HCT116 (cell line): Measurements from ENCODE around the gene CRY1.

Source experiments
- CTCF ChIP-seq, 3 experiments: fragments of 200-600 bp in 1 of 3; sonication (generic) in 1 of 3; IDR thresholded peaks in 2 of 3; conservative IDR thresholded peaks in 1 of 3; 2 replicates each; pipeline ENCODE4 v1.5.1; 2012 to 2017; ENCODE audit warnings: low read depth in 2 of 3, low read length in 2 of 3, antibody characterized with exemption in 1 of 3, borderline replicate concordance in 1 of 3, control low read depth in 1 of 3, mild to moderate bottlenecking in 1 of 3, mixed read lengths in 1 of 3, mixed run types in 1 of 3, moderate library complexity in 1 of 3; ENCODE audit not compliant: insufficient read depth in 1 of 3
- EZH2 ChIP-seq: fragments of 200-600 bp; sonication (generic); IDR thresholded peaks from 2 replicates; pipeline ENCODE4 v1.6.1; 2017; ENCODE audit warnings: antibody characterized with exemption, mixed run types
- POLR2AphosphoS5 ChIP-seq: IDR thresholded peaks from 2 replicates; pipeline ENCODE4 v1.6.1; 2011; ENCODE audit warnings: mild to moderate bottlenecking, low read depth, low read length, moderate library complexity
- REST ChIP-seq: IDR thresholded peaks from 2 replicates; pipeline ENCODE4 v1.6.1; 2012; ENCODE audit warnings: low read depth
- YY1 ChIP-seq: IDR thresholded peaks from 2 replicates; pipeline ENCODE4 v1.6.1; 2011; ENCODE audit warnings: low read length, low read depth, moderate library complexity, mild to moderate bottlenecking; ENCODE audit not compliant: insufficient replicate concordance; ENCODE audit errors: extremely low read depth
- ZBTB33 ChIP-seq: IDR thresholded peaks from 2 replicates; pipeline ENCODE4 v1.6.1; 2011; ENCODE audit warnings: mild to moderate bottlenecking, low read length, moderate library complexity; ENCODE audit not compliant: insufficient replicate concordance; ENCODE audit errors: extremely low read depth

GRCh38 chr12:106953352-106954250 is 139.7 kb downstream of the CRY1 start:
- TF ChIP-seq EZH2 (no peak), CTCF (IDR thresholded peaks at IDR 0.05 in 2 of 3, conservative IDR thresholded peaks at IDR 0.05 in 1 of 3; ENCODE audit: borderline replicate concordance in 1 of 3, insufficient read depth in 1 of 3, low read depth in 2 of 3, low read length in 2 of 3) (no peak), REST (no peak), YY1 (no peak), POLR2AphosphoS5 (no peak), ZBTB33 (no peak)
